Suprapubic skin (tissue), 4 donors: ENCODE measurements around the gene FBLN1. TPM values are rescaled to one million over a fixed set of nuclear protein-coding genes. Genes with fewer than 3 reads are reported as not detected.

Experiments
- DNase-seq, 2 donors: peaks; one replicate each; pipeline ENCODE4 v3.0.0-alpha.2; 2019; ENCODE audit warnings: low spot score in 2 of 2
- H3K27ac ChIP-seq: fragments of 200-600 bp; sonication (generic); one replicate; pipeline ENCODE4 v1.5.1; 2019
- H3K27me3 ChIP-seq: fragments of 200-600 bp; sonication (generic); one replicate; pipeline ENCODE4 v1.5.1; 2019
- H3K36me3 ChIP-seq: fragments of 200-600 bp; sonication (generic); one replicate; pipeline ENCODE4 v1.5.1; 2019
- H3K4me1 ChIP-seq: fragments of 200-600 bp; sonication (generic); one replicate; pipeline ENCODE4 v1.5.1; 2019
- H3K4me3 ChIP-seq: fragments of 200-600 bp; sonication (generic); one replicate; pipeline ENCODE4 v1.5.1; 2019; ENCODE audit warnings: mild to moderate bottlenecking
- H3K9me3 ChIP-seq: fragments of 200-600 bp; sonication (generic); one replicate; pipeline ENCODE4 v1.5.1; 2019
- EP300 ChIP-seq: sonication (generic); formaldehyde crosslinking; IDR thresholded peaks from one replicate; pipeline ENCODE4 v1.6.1; 2017; ENCODE audit warnings: antibody characterized with exemption
- POLR2A ChIP-seq, 2 donors: fragments of 450-650 bp; IDR thresholded peaks; one replicate each; pipeline ENCODE4 v1.6.1; 2017; ENCODE audit warnings: antibody characterized with exemption in 2 of 2, mild to moderate bottlenecking in 2 of 2, moderate library complexity in 2 of 2
- POLR2AphosphoS5 ChIP-seq, 3 donors: sonication (generic); formaldehyde crosslinking; IDR thresholded peaks; one replicate each; pipeline ENCODE4 v1.6.1; 2017; ENCODE audit warnings: antibody characterized with exemption in 3 of 3
- WGBS: methylation state at CpG from one replicate; pipeline ENCODE4 v1.1.5; 2018; 5-methylcytosine and 5-hydroxymethylcytosine counted together
- total RNA-seq, 4 donors: library from RNA; depleted of rRNA; stranded (reverse); fragments of >200 nt; gene quantifications; one replicate each; pipeline ENCODE4 v1.1.0, GENCODE V29; 2016
- TF ChIP-seq, protein P1 (sequence below), 2 donors: fragments of 200-600 bp in 1 of 2; fragments of 450-650 bp in 1 of 2; sonication (generic) in 1 of 2; IDR thresholded peaks; one replicate each; pipeline ENCODE4 v1.5.1; 2016 to 2019; ENCODE audit warnings: antibody characterized with exemption in 2 of 2, mild to moderate bottlenecking in 1 of 2, moderate library complexity in 1 of 2

FBLN1 gene
- total RNA-seq, 4 donors from 2014 or later = 111 to 174 (median 139) TPM

DNA sequence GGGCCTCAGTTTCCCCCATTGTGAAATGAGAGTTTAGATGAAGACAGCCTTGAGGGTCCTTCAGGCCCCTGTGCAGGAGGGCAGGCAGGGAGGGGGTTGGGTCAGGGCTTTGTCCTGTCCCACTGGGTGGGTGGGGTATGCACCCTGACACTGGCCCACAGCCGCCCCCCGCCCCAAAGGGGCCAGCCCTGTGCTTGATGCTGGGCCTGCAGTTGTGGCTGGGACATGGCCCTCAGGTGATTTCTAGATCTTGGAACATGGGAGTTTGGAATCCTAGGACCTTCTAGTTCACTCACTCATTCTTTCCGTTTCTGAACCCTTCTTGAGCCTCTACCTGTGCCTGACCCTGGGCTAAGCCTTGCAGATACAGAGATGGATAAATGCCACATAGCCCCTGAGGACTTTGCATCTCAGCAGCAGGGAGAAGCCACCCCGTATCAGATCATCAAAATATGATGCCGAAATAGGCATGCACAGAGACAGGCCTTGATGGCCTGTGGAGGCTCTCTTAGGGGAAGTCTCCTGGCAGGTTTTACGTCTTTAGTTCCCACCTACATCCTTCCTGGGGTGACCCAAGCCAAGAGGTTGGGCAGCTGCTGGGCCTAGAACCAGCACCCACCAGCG, 76.0 kb downstream of the FBLN1 start:
- no peak overlapping the region for H3K4me3 ChIP-seq
- 82% methylated on average over 5 of the region's 7 CpGs for WGBS
- H3K27me3 ChIP-seq = peaks cover 10% of the 10 kb centered on the region
- peaks cover 22% of the 10 kb centered on the region for H3K4me1 ChIP-seq
- peaks cover 27% of the 10 kb centered on the region for H3K36me3 ChIP-seq
- H3K9me3 ChIP-seq = no peaks in the 10 kb centered on the region
- DNase-seq = no peak
- no peak for TF ChIP-seq POLR2A (IDR thresholded peaks at IDR 0.05)
- no peak for TF ChIP-seq POLR2AphosphoS5 (IDR thresholded peaks at IDR 0.05)
- TF ChIP-seq EP300 = no peak
- H3K27ac ChIP-seq = no peak overlapping the region

DNA sequence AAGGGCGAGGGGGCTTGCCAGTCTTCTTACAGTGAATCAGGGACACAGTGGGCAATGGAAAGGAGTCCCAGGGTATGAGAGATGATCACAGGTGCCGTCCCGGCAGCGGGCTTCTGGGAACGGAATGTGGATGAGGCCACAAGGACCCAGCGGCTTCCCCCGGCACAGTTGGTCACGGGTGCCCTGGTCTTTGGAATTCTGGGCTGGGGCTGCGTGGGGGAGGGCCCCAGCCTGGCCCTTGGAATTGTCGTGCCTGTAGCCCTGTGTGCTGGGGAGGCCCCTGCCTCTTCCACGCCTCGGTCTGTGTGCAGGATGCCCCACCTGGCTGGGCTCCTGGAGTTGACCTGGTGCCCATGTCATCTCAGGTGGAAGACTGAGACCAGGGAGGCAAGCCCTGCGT, 76.6 kb downstream of the FBLN1 start:
- no peak for DNase-seq
- Histone ChIP-seq H3K9me3 (no peaks in the 10 kb centered on the region), H3K4me1 (peaks cover 25% of the 10 kb centered on the region), H3K27me3 (peaks cover 10% of the 10 kb centered on the region), H3K27ac (no peak overlapping the region), H3K4me3 (no peak overlapping the region), H3K36me3 (peaks cover 27% of the 10 kb centered on the region)
- WGBS = 96% methylated on average over 9 of the region's 13 CpGs
- TF ChIP-seq, protein P1, sequence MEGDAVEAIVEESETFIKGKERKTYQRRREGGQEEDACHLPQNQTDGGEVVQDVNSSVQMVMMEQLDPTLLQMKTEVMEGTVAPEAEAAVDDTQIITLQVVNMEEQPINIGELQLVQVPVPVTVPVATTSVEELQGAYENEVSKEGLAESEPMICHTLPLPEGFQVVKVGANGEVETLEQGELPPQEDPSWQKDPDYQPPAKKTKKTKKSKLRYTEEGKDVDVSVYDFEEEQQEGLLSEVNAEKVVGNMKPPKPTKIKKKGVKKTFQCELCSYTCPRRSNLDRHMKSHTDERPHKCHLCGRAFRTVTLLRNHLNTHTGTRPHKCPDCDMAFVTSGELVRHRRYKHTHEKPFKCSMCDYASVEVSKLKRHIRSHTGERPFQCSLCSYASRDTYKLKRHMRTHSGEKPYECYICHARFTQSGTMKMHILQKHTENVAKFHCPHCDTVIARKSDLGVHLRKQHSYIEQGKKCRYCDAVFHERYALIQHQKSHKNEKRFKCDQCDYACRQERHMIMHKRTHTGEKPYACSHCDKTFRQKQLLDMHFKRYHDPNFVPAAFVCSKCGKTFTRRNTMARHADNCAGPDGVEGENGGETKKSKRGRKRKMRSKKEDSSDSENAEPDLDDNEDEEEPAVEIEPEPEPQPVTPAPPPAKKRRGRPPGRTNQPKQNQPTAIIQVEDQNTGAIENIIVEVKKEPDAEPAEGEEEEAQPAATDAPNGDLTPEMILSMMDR (IDR thresholded peaks at IDR 0.05) = no peak
- TF ChIP-seq POLR2AphosphoS5 (IDR thresholded peaks at IDR 0.05) (no peak), EP300 (no peak), POLR2A (IDR thresholded peaks at IDR 0.05) (no peak)

DNA sequence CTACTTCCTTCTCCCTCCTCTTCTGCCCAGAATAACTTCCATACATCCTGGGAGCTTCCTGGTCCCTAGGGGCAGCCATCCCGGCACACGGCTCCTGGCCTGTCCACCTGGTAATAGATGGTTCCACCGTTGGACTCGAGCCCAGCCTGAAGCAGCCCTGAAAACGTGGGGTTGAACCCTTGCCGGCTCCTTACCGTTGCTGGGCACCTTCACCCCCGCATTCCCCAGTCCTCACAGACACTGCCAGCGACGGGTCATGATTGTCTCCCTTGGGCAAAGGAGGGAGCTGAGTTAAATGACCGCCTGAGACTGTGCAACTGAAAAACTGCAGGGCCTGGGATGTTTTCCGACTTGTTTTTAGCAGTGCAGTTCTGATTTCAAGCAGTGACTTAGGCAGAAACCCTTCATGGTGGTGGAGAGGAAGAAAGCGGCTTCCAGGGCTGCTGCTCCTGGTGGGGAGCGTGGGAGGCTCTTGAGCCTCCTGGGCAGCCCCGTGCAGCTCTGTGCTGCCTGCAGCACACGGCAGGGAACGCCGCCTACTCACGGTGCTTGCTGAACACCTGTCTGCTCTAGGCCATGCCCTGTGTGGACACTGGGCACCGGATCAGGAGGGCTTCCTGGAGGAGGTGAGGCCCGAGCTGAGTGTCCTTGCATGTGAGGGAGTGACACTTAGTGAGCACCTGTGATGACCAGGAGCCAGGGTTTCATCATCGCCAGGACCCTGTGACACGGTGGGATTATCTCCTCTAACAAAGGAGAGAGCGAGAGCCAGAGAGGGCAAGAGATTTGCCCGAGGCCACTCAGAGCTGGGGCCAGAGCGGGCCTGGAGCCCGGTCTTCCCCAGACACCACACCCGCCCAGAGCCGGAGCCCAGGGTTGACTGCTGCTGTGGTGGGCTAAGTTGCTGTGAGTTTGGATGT, 77.4 kb downstream of the FBLN1 start:
- 75% methylated on average over 13 of the region's 29 CpGs for WGBS
- peaks cover 10% of the 10 kb centered on the region for H3K27me3 ChIP-seq
- H3K36me3 ChIP-seq = peaks cover 27% of the 10 kb centered on the region
- H3K4me3 ChIP-seq = no peak overlapping the region
- peaks cover 25% of the 10 kb centered on the region for H3K4me1 ChIP-seq
- H3K9me3 ChIP-seq = no peaks in the 10 kb centered on the region
- H3K27ac ChIP-seq = no peak overlapping the region
- TF ChIP-seq, protein P1 (IDR thresholded peaks at IDR 0.05) = no peak
- TF ChIP-seq POLR2A (IDR thresholded peaks at IDR 0.05) (no peak), POLR2AphosphoS5 (IDR thresholded peaks at IDR 0.05) (no peak), EP300 (no peak)
- DNase-seq = no peak

DNA sequence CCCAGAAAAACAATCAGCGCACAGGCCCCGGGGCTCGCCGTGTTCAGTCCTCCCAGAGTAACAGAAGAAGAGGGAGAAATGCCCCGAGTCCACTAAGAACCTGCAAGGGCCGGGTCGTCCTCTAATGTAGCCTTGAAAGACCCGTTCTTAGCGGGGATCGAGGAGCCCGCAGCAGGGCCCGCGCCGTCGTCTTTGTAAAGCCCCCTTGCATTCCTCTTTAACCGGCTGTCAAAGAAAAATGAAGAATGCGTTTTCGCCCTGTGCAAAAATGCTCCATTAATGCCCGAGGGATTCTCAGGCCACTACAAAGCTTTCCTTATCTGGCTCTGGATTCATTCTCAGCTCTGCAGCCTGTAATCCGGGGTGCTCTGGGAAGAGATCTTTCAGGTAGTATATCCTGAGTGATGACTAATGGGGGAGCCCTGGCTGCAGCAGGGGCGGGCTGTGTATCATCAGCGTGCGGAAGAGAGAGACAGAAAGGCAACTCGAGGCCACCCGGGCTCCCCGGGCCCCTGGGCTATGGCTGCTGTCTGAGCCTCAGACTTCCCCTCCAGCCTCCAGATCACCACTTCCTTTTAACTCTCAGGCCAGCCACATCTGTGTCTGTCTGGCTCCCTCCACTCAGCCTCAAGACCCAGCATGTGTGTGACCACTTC, 78.2 kb downstream of the FBLN1 start:
- Histone ChIP-seq H3K4me1 (peaks cover 18% of the 10 kb centered on the region), H3K4me3 (no peak overlapping the region), H3K36me3 (peaks cover 29% of the 10 kb centered on the region), H3K27me3 (peaks cover 10% of the 10 kb centered on the region), H3K9me3 (no peaks in the 10 kb centered on the region), H3K27ac (no peak overlapping the region)
- DNase-seq = no peak
- TF ChIP-seq POLR2AphosphoS5 (IDR thresholded peaks at IDR 0.05) = no peak
- no peak for TF ChIP-seq POLR2A (IDR thresholded peaks at IDR 0.05)
- TF ChIP-seq, protein P1 (IDR thresholded peaks at IDR 0.05) = no peak
- TF ChIP-seq EP300 = no peak
- 85% methylated on average over 21 of the region's 26 CpGs for WGBS

DNA sequence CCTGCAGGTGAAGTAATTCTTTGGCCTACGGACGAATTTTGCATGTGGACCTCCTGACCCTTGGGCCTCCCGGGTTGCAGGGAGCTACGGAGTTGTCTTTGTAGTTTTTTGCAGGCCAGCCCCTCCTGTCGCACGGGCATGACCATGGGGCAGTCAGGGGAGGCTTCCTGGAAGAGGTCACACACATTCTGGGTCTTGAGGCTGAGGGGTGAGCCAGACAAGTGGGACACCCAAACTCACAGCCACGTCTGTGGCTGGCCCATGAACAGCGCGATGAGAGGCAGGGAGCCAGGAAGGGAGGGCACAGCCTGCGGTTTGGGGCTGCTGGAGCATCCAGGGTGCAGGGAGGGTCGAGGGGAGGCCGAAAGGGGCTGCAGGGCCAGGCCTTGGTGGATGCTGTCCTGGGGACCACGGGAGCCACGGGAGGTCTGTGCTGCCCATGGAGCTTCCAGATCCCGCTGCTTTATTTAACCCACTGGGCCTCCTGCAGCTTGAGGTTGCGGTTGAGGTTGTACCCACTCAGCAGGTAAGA, 78.9 kb downstream of the FBLN1 start:
- no peak overlapping the region for H3K4me3 ChIP-seq
- TF ChIP-seq, protein P1 (IDR thresholded peaks at IDR 0.05) = no peak
- TF ChIP-seq EP300 (no peak), POLR2AphosphoS5 (IDR thresholded peaks at IDR 0.05) (no peak), POLR2A (IDR thresholded peaks at IDR 0.05) (no peak)
- H3K27ac ChIP-seq = no peak overlapping the region
- 93% methylated on average over 7 of the region's 16 CpGs for WGBS
- H3K4me1 ChIP-seq = peaks cover 16% of the 10 kb centered on the region
- H3K27me3 ChIP-seq = peaks cover 10% of the 10 kb centered on the region
- DNase-seq = no peak
- peaks cover 35% of the 10 kb centered on the region for H3K36me3 ChIP-seq
- H3K9me3 ChIP-seq = no peaks in the 10 kb centered on the region
